ENCODE measurements around the gene MBLAC2. TPM values are rescaled to one million over a fixed set of nuclear protein-coding genes. Genes with fewer than 3 reads are reported as not detected.

MBLAC2 gene
- polyA plus RNA-seq, 1 experiment: 1.7 TPM

DNA sequence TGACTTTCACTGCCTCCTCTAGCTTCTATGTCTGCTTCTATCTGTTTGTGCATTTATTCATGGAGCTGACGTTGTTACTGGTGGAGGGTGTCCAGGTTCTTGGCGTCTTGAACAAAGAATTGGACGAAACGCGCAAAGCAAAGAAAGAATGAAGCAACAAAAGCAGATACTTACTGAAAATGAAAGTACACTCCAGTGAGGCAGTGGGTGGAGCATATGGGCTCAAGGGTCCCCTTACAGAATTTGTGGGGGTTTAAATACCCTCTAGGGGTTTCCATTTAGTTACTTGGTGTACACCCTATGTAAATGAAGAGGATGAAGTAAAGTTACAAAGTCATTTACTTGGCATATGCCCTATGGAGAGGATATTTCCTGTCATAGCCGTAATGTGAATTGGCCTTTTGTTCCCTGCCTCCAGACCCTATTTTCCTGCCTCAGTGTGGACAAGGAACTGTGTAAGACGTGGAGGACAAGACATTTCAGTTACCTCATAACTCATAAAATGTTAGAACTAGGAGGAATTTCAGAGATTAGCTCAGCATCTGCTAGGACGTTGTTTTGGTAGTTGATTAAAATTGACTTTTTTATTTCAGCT, 3.1 kb upstream of the MBLAC2 start:
- TF ChIP-seq, protein P1, sequence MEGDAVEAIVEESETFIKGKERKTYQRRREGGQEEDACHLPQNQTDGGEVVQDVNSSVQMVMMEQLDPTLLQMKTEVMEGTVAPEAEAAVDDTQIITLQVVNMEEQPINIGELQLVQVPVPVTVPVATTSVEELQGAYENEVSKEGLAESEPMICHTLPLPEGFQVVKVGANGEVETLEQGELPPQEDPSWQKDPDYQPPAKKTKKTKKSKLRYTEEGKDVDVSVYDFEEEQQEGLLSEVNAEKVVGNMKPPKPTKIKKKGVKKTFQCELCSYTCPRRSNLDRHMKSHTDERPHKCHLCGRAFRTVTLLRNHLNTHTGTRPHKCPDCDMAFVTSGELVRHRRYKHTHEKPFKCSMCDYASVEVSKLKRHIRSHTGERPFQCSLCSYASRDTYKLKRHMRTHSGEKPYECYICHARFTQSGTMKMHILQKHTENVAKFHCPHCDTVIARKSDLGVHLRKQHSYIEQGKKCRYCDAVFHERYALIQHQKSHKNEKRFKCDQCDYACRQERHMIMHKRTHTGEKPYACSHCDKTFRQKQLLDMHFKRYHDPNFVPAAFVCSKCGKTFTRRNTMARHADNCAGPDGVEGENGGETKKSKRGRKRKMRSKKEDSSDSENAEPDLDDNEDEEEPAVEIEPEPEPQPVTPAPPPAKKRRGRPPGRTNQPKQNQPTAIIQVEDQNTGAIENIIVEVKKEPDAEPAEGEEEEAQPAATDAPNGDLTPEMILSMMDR (IDR thresholded peaks at IDR 0.05; ENCODE audit: insufficient read depth, low read depth, low read length): no peak
- DNase-seq (ENCODE audit: low read depth): no peak
- POLR2A ChIA-PET: no interaction called here
- H3K36me3 ChIP-seq (ENCODE audit: control insufficient read depth, insufficient read depth, low read length): no peaks in the 10 kb centered on the region
- no peak overlapping the region for H3K4me3 ChIP-seq (ENCODE audit: low read depth, low read length)
- H3K27me3 ChIP-seq (ENCODE audit: control insufficient read depth, insufficient read depth, low read length): no peaks in the 10 kb centered on the region
- CTCF ChIA-PET: interaction anchor here (0.6 to 1.0 kb wide), 3 partner anchors 32 to 64 kb away, joined by 3 read pairs; no protein-coding TSS in a partner anchor

DNA sequence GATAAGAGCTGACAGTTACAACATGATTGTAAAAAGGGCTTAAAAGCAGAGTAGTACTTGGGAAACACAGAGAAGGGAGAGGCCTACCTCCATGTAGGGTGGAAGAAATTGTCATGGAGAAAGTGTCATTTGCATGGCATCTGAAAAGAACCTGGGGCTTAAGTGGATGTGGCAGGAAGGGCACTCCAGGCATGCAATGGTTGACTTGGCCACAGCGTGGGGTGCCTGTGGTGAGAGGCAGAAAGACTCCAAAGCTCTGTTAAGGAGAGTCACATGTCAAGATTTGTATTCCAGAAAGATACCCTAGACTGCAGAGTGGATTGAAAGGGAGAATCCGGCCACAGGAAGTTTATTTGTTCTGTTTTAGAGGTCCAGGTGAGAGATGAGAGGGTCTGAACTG, 2.5 kb upstream of the MBLAC2 start:
- Histone ChIP-seq H3K27me3 (ENCODE audit: control insufficient read depth, insufficient read depth, low read length) (no peaks in the 10 kb centered on the region), H3K4me3 (ENCODE audit: low read depth, low read length) (no peak overlapping the region), H3K36me3 (ENCODE audit: control insufficient read depth, insufficient read depth, low read length) (no peaks in the 10 kb centered on the region)
- ChIA-PET POLR2A (no interaction called here), CTCF (interaction anchor here (1.0 kb wide), 2 partner anchors 33 to 52 kb away, joined by 3 read pairs; no protein-coding TSS in a partner anchor)
- no peak for DNase-seq (ENCODE audit: low read depth)
- TF ChIP-seq, protein P1 (IDR thresholded peaks at IDR 0.05; ENCODE audit: insufficient read depth, low read depth, low read length): no peak

DNA sequence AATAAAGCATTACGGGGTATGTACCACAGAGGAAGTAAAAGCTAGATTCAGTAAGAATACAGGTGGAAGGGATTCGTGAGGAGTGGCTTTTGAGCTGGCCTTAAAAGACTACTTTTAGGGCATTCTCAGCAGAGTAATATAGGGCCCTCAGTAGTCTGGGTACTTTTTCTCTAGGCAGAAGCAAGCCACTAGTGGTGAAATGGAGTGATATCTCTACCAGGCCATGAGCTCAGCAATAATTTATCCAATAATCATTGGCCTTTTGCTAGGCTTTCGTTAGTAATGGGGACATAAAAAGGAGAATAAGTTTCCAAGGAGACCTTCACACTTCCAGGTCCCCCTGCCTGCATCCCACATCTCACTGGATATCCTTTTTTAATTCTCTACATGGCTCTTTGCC, 1.8 kb upstream of the MBLAC2 start:
- TF ChIP-seq, protein P1 (IDR thresholded peaks at IDR 0.05; ENCODE audit: insufficient read depth, low read depth, low read length): no peak
- ChIA-PET CTCF (interaction anchor here (1.4 kb wide), 1 partner anchor 10 kb away, joined by 3 read pairs; no protein-coding TSS in a partner anchor), POLR2A (no interaction called here)
- Histone ChIP-seq H3K4me3 (ENCODE audit: low read depth, low read length) (no peak overlapping the region), H3K36me3 (ENCODE audit: control insufficient read depth, insufficient read depth, low read length) (no peaks in the 10 kb centered on the region), H3K27me3 (ENCODE audit: control insufficient read depth, insufficient read depth, low read length) (no peaks in the 10 kb centered on the region)
- no peak for DNase-seq (ENCODE audit: low read depth)

DNA sequence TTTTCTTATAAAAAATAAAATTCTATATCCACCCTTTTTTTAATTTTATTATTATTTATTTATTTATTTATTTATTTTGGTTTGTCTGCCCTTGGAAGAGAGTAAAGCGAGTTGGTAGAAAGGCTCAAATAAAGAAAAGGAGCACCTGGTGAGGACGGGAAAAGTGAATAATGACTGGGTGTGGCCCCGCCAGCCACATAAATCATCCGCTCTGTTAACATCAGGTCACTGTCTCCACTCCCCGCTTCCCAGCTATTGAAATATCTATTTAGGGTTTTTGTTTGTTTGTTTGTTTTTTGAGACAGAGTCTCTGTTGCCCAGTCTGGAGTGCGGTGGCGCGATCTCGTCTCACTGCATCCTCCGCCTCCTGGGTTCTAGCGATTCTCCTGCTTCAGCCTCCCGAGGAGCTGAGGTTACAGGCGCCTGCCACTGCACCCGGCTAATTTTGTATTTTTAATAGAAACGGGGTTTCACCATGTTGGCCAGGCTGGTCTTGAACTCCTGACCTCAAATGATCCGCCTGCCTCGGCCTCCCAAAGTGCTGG, 937 bp upstream of the MBLAC2 start:
- POLR2A ChIA-PET: no interaction called here
- CTCF ChIA-PET: interaction anchor here (1.2 to 1.6 kb wide), 6 partner anchors 8 to 66 kb away, joined by 3 to 4 read pairs (median 3); partner anchors contain the start of gene CETN3

More for the DNA sequence above, 937 bp upstream of the MBLAC2 start:
- H3K27me3 ChIP-seq (ENCODE audit: control insufficient read depth, insufficient read depth, low read length): no peaks in the 10 kb centered on the region
- TF ChIP-seq, protein P1 (IDR thresholded peaks at IDR 0.05; ENCODE audit: insufficient read depth, low read depth, low read length): no peak
- H3K4me3 ChIP-seq (ENCODE audit: low read depth, low read length): no peak overlapping the region
- no peaks in the 10 kb centered on the region for H3K36me3 ChIP-seq (ENCODE audit: control insufficient read depth, insufficient read depth, low read length)
- no peak for DNase-seq (ENCODE audit: low read depth)
